GM19438 (cell line): ENCODE data around the gene PROK1.

Experiments
- ATAC-seq: cut with Tn5 transposase; IDR thresholded peaks from one replicate; pipeline ENCODE4 v1.9.1; 2021; ENCODE audit warnings: low read depth; ENCODE audit not compliant: unreplicated experiment

PROK1 gene

DNA sequence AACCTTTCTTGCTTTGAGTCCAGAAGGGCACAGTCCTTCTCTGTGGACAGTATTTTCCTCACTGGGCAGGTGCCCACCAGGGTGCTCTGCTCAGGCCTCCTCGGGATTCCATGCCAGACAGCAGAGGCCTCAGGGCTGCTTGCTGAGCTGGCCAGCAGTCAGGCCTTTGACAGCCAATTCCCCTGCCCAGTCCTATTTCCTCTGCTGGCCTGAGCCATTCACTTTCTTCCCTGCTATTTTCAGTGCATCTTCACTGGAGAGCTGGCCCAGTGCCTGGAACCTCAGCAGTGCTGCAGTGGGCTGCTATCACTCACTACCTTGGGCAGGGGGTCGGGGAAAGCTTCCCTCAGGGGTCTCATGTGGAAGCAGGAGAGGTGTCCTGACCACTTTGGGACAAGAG lies 34.8 kb downstream of the PROK1 start:
- no peak for ATAC-seq

DNA sequence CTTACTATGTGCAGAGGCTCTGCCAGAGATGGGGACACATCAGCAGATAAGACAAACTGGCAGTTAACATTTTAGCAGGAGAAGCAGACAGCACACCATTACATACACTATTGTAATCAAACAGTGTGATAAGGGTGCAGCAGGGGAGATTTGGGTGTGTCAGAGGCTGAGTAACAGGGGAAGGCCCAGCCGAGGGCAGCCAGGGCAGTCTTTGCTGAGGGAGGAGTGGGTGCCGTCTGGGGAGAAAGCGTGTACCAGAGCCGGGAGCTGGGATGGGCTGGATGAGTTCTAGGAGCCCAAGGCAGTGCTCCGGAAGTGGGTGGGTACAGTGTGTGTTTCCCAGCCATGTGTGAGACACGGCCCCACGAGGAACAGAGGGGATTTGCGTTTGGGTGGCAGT lies 36.8 kb downstream of the PROK1 start:
- ATAC-seq, result no peak

DNA sequence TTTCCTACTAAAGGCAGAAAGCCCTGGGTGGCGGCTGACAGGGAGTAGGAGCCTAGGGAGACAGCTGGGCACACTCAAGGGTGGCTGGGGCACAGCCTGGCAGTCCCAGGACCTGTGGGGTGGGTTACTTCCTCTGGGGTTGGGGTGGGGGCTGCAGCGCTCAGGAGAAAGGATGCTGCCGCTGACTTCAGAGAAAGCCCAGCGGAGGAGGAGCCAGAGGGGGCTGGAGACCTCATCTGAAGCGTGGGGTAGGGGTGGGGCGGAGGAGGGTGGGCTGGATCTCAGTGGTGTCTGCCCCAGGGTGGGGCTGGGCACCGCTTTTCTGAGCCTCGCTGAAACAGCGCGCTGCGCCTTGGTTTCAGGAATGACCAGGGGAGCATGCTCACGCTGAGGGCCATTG lies 37.2 kb downstream of the PROK1 start:
- ATAC-seq, result no peak

DNA sequence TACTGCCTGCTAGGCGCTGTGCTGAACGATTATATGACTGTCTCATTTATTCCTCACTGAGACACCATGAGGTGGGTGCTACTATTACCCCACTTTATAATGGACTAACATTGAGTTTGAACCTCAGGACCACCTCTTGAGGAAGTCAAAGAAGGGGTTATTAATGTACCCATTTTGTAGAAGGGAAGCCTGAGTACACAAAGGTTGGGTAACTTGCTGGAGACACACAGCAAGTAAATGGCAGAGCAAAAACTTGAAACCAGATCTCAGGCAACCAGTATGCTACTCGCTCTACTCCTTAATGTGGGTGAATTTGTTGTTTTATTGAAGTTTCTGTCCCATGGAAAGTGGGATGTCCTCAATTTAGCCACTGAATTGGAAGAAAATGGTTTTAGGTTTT lies 37.9 kb downstream of the PROK1 start:
- ATAC-seq, result no peak

DNA sequence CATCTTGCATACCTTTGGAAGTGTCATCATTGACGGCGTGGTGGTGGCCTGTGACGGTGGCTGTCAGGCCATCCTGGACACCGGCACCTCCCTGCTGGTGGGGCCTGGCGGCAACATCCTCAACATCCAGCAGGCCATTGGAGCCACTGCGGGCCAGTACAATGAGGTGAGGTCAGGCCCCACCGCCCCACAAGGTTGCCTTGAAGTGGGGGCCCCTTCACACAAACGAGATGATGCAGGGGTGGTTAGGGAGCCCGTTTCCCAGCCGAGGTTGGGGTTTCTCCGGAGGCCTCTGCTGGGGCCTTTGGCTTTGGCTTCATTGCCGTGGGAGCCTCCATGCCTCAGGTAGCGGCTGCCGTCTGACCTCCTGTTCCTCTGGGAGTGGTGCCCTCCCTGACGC lies 38.5 kb downstream of the PROK1 start:
- ATAC-seq, result no peak

DNA sequence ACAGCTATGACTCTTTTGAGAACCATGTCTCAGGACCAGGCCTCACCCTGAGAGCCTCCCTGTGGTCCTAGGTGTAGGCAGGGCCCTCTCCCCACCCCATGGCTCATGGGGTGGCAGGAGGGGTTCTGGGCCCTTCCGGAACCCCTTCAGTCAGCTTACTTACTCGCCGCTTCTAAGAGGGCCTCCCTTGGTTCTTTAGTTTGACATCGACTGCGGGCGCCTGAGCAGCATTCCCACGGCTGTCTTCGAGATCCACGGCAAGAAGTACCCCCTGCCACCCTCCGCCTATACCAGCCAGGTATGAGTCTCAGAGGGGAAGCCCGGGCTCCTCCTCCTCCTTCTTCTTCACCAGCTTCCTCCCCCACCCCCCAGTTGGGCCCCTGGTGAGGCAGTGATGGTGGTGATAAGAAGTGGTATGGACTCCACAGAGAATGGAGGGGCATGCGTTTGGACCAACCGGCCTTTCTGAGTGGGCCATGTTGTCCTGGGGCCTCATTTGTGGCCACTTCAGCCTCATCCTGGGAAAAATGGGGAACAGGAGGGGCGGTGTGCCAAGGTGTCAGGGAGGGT lies 39.1 kb downstream of the PROK1 start:
- no peak for ATAC-seq

DNA sequence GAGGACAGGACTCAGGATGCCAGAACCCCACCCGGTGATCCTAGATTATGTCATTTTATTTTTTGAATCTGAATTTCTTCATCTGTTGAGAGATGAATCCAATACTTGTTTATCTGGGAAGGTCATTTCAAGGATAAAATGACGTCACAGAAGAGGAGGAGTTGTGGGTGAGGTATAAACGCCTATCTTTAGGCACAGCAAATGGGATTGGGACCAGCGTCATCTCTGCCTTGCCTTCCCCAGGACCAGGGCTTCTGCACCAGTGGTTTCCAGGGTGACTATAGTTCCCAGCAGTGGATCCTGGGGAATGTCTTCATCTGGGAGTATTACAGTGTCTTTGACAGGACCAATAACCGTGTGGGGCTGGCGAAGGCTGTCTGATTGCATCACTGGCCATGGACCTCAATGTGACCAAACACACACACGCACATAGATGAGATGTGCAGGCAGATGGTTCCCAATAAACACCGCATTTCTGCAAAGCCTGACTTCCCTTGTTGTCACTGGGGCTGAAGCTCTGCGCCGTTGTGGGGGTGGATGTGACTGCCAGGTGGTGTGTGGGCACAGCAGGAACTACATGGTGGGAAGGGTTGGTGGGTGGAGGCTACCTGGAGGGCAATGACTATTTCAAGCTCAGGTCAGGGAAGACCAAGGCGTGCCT lies 40.0 kb downstream of the PROK1 start:
- no peak for ATAC-seq

DNA sequence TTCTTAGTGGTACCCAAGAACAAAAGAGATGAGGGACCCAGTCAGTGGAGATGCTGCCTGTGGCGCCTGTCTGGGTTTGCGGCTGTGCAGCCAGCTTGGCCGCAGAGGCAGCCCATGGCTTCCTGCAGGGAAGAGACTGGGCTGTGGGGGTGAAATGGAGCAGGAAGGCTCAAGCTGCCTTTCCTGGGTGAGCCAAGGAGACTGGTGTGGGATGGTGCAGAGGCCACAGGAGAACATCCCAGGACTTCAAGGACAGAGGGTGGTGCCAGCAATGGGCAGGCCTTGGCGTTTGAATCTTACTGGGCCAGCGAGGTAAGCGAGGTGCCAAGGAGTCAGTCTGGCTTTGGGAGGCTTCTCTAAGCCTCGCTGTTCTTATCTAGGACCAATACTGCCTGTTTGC lies 41.6 kb downstream of the PROK1 start:
- ATAC-seq, result no peak

DNA sequence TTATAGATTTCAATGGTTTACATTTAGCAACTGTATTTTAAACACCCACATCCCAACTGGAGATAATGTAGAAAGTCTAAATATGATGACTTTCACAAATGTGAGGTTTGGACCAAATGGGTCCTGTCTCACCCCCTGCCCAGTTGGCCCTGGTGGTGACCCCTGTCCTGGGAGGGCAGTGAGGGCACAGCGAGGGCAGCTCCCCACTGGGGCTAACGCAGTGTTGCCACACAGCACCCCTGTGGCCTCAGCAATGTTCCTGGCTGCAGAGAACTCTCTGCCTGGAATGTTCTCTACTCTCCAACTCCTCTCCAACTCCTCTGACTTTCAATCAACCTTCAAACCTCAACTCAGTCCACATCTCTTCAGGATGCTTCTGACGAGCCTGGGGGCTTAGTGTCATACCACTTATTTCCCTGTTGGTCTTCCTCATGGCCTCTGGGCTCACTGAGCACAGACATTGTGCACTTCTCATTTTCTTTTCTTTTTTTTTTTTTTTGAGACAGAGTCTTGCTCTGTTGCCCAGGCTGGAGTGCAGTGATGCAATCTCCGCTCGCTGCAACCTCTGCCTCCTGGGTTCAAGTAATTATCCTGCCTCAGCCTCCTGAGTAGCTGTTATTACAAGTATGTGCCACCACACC lies 42.2 kb downstream of the PROK1 start:
- ATAC-seq, result no peak

DNA sequence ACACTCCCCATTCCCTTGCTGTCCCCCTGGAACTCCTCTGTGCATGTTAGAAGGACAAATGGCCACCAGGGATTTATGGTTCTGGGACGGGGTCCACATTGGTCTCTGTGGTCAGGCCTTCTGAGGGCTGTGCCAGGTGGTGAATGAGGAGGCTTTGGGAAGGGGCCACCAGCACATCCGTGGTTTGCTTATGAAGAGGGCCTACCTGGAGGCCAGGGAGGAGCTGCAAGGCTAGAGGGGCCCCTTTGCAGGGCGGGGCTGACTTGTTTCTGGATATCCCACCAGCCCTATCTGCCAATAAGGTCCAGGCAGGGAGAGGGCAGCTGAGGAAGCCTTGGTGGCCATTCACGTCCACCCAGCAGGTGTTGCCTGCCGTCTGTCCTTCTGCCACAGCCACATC lies 43.1 kb downstream of the PROK1 start:
- no peak for ATAC-seq

DNA sequence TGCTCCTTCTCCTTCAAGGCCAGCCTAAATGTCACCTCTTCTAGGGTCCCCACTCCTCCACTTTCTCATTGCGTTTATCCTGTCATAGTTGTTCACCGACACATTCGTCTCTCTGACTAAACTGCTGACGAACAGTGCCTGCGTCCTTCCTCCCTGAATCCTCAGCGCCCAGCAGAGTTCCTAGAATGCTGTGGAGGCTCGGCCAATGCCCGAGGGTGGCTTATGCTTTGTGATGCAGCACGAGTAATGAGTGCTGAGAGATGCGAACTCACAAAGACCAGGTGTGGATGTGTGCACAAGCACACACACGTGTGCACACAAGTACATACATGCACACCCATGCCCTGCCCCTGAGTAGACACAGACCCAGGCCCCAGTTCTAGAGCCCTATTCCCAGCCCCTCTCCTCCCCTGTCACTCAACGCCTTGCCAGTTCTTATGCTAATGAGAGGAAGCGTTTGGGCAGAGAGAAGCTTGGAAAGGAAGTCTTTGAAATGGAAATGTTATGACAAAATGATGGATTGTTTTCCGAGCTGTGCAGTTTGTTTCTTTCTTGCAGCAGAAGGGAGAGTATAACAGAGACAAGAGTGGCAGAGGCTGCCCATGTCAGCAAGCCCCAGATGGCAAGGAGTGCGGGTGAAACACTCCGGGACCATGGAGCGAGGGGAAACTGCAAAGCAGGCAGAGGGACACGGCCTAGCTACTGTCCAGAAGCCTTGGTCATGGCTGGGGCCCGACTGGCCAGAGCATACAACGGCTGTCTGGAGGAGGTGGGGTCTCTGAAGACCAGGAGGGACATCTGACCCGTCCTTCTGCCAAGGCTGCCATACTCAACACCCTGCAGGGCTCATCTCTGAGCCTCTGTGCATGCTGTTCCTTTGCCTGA lies 43.8 kb downstream of the PROK1 start:
- ATAC-seq, result no peak

DNA sequence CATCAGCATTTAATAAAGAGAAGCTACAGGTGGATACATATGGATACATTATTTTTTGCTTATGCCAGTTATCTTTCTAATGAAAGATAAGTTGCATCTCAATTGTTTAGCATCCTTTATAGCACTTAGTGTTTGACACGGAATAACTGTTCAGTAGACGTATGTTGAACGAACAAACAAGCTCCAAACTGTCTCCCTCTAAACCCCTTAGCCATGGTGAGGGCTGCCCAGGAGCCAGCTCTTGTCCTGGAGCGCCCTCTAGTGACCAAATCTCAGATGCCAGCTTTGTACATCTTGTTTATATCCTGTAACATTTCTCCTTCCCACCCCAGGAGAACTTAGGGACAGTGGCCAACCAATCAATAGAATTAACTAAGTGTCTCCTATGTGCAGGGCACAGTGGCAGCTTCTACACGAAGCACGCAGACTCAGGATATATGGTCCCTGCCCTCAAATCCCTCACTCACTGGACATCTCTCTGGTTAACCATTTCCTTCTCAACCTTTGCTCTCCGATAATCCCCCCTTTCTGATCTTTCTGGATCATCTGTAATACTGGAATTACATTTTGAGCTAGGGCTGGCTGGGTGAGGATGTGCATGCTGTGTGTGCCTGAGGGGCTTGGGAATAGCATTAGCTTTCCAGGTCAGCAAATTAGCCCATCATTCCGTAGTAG lies 45.1 kb downstream of the PROK1 start:
- no peak for ATAC-seq

DNA sequence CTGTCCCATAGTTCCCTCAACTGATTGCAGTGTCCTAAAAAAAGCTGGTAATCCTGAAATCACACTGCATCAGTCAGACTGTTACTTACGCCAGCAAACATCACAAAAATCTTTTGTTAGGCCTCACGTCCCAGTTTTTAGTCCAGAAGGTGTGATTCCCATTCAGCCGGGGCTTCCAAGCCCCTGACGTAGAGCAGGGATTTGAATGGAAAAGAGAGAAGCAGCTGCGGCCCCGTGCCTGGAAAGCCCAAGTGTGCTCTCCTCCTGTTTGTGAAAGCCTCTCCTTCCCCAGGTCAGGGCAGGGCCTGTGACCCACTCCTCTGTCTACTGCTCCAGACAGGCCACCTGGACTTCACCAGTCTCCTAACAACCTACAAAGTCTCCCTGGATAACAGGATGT lies 47.3 kb downstream of the PROK1 start:
- ATAC-seq, result no peak

DNA sequence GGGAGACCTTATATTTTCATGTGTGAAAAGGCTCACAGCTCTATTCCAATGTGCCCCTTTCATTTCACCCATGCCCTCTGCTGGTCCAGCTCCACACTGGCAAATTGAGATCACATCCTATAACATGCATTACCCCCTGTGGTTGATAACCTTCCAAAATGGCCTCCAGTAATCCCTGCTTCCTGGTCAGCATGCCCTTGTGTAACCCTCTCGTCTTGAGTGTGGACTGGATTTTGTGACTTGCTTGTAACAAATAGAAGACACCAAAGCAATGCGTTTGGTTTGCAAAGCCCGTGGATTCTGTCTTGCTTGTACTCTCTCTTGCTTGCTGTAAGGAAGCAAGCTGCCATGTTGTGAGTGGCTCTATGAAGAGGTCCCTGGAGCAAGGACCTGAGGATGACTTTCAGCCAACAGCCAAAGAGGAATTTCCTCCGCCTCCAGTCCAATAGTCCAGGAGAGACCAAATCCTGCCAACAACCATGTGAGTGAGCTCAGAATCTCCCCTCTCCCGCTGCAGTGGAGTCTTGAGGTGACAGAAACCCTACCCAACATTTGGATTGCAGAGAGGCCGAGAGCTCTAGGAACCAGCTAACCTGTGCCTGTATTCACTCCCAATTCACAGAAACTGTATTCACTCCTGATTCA lies 50.7 kb downstream of the PROK1 start:
- no peak for ATAC-seq

DNA sequence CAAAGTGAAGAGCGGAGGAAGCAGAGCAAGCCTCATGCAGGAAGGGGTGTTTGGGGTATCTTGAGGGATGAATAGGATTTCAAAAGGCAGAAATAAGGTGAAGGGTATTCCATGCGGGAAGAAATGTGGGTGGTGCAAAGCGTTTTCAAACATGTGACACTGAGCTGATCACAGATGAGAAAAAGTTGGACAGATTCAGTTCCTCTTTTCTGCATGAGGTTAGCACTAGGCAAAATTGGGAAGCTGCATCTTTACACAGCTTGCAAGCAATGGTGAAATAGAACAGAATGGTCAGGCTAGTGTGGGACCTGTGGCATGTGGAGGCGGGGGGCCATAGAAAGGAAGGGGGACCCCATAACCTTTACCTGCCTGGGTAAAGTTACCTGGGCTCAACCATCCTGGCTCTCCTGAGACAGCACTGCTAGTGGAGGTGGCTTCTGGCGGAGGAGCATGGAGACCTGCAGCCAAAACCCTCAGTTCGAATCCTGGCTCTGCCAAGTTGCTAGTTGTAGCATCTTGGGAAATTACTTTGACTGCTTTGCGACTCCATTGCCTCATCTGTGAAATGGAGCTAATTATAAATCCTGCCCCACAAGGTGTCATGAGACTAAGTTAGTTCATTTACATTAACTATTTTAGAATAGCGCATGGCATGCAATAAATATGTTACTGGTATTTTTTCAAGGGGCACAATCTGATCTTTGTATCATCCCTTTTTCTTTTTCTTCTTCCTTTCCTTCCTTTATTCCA lies 51.6 kb downstream of the PROK1 start:
- no peak for ATAC-seq

DNA sequence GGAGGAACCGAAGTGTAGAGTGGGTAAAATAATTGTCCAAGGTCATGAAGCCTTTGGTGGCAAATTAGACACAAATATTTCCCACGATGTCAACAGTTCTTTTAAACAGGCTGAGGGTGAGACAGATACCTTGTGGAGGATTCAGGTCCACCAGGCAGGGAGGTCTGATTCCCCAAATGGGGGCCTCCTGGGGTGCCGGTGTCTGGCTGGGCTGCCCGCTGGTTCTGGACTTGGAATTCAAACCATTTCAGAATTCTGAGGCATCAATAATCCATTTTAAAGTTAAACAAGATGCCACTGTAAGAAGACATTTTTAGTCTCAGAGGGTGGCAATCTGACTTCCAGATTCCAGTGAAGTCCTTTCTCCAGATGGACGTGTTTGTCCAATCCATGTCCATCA lies 52.5 kb downstream of the PROK1 start:
- ATAC-seq, result no peak

DNA sequence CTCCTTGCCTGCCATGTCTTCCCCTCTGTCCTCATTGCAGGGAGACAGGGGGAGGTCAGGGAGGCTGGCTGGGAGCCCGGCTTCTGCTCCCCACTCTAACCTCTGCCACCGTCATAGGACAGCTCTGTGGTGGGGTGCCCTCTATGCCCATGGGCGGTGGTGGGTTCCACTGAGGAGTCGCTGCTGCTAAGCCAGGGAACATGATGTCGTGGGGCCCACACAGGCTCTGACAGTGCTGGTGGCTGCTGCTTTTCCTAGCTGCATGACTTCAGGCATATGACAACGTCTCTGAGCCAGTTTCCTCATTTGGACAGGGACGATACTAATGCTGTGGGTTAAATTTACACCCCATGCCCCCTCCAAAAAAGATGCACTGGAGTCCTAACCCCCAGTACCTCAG lies 53.3 kb downstream of the PROK1 start:
- ATAC-seq, result no peak

DNA sequence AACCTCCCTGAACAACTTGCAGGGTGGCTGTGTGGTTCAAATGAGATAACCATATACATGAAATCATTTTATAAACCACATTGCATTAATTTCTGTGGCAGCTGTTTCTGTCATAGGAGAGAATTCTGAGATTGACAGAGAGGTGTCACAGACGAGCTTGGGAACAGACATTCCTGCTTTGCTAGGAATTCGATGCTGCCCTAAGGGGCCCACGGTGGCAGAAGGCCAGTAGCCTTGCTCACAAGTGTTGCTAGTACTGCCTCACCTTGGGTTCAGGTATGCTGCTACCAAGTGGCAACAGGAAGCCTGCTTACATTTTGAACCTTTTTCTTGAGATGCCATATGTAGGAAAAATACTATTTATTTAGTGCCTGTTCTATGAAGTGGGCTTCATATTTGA lies 54.6 kb downstream of the PROK1 start:
- ATAC-seq, result no peak

DNA sequence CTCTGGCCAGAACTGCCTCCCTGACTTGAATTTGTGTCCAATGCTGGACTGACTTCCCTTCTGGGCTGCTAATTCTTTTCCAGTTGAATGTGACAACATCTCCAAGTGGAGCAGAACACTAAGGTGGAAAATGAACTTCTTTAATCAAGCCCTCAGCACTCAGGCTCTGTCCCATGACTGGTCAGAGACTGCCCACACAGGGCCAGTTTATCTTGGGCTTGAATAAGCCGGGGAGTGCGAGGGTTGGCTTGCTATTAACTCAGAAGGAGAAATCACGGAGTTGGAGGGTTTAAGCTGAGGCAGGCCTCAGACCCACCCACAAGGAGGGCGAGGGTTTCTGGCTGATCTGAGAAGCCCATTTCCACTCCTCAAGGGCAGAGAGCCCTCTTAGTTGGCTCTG lies 55.6 kb downstream of the PROK1 start:
- no peak for ATAC-seq
